Measurements from ENCODE around the gene ZNF674. TPM values are rescaled to one million over a fixed set of nuclear protein-coding genes. Genes with fewer than 3 reads are reported as not detected.
"Not testable (repeated sequence)": the region's sequence is repeated elsewhere in the genome, so short reads cannot be mapped to it uniquely, and the experiment has no call there.

The ZNF674 gene
- total RNA-seq, 1 donor from 2014 or later = 2.3 TPM

DNA sequence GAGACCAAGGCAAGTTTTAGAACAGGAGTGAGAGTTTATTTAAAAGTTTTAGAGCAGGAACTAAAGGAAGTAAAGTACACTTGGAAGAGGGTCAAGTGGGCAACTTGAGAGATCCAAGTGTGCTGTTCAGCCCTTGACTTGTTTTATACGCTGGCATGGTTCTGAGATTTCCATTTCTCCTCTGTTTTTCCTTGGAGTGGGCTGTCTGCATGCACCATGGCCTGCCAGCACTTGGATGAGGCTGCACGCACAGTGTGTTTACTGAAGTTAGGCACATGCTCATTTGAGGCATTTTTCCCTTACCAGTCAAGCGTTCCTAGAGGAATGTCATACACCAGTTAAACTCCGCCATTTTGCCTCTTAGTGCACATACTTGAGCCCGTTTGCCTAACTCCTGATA is 8.7 kb upstream of the ZNF674 start:
- DNase-seq (ENCODE audit: low spot score in 2 of 2) = no peak
- intact Hi-C loops (cut with DNase I) = loop anchor here (2.0 kb wide), 2 partner anchors 87 to 133 kb away; no protein-coding TSS in a partner anchor

GRCh38 chrX:46551494-46552128 is 6.4 kb upstream of the ZNF674 start:
- no peak for DNase-seq (ENCODE audit: low spot score in 2 of 2)
- Histone ChIP-seq H3K9me3 (no peaks in the 10 kb centered on the region), H3K27ac (no peak overlapping the region), H3K4me3 (no peak overlapping the region), H3K4me1 (peaks cover 0 to 6% of the 10 kb centered on the region in 2 donors), H3K27me3 (no peaks in the 10 kb centered on the region), H3K36me3 (no peaks in the 10 kb centered on the region)
- TF ChIP-seq, protein P1, sequence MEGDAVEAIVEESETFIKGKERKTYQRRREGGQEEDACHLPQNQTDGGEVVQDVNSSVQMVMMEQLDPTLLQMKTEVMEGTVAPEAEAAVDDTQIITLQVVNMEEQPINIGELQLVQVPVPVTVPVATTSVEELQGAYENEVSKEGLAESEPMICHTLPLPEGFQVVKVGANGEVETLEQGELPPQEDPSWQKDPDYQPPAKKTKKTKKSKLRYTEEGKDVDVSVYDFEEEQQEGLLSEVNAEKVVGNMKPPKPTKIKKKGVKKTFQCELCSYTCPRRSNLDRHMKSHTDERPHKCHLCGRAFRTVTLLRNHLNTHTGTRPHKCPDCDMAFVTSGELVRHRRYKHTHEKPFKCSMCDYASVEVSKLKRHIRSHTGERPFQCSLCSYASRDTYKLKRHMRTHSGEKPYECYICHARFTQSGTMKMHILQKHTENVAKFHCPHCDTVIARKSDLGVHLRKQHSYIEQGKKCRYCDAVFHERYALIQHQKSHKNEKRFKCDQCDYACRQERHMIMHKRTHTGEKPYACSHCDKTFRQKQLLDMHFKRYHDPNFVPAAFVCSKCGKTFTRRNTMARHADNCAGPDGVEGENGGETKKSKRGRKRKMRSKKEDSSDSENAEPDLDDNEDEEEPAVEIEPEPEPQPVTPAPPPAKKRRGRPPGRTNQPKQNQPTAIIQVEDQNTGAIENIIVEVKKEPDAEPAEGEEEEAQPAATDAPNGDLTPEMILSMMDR (IDR thresholded peaks at IDR 0.05) = no peak
- intact Hi-C loops (cut with DNase I) = no loop called here

More for the DNA sequence above, 8.7 kb upstream of the ZNF674 start:
- Histone ChIP-seq H3K27me3 (no peaks in the 10 kb centered on the region), H3K4me1 (no peaks in the 10 kb centered on the region), H3K9me3 (no peaks in the 10 kb centered on the region), H3K4me3 (no peak overlapping the region), H3K27ac (no peak overlapping the region), H3K36me3 (no peaks in the 10 kb centered on the region)
- TF ChIP-seq, protein P1 (IDR thresholded peaks at IDR 0.05) = no peak

DNA sequence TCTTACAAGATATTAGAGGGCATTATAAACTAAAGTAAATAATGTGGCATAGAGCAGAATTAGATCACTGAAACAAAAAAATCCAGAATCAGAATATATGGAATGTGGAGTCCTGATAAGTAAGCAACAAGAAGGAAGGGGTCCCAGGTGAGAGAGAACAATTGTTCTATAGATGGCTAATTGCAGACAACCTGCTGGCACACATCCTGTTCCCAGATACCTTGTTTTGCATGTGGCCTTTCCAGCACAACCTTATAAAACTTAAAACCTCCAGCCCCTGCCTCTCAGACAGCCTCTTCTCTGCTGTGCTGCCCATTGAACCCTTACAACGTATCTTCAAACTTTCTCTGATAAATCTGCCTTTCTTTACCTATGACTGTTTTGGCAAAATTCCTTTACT is 4.7 kb upstream of the ZNF674 start:
- Histone ChIP-seq H3K4me3 (no peak overlapping the region), H3K36me3 (no peaks in the 10 kb centered on the region), H3K4me1 (peaks cover 0 to 6% of the 10 kb centered on the region in 2 donors), H3K27ac (no peak overlapping the region), H3K27me3 (no peaks in the 10 kb centered on the region), H3K9me3 (no peaks in the 10 kb centered on the region)
- intact Hi-C loops (cut with DNase I) = loop anchor here (10.0 kb wide), 1 partner anchor 1675 kb away; the partner anchor contains the start of gene KDM6A
- no peak for DNase-seq (ENCODE audit: low spot score in 2 of 2)
- TF ChIP-seq, protein P1 (IDR thresholded peaks at IDR 0.05) = no peak

GRCh38 chrX:46547857-46548256 is 2.6 kb upstream of the ZNF674 start:
- Histone ChIP-seq H3K4me3 (no peak overlapping the region), H3K27me3 (no peaks in the 10 kb centered on the region), H3K27ac (no peak overlapping the region), H3K4me1 (peaks cover 0 to 9% of the 10 kb centered on the region in 2 donors), H3K9me3 (no peaks in the 10 kb centered on the region), H3K36me3 (no peaks in the 10 kb centered on the region)
- TF ChIP-seq, protein P1 (IDR thresholded peaks at IDR 0.05) = no peak
- DNase-seq (ENCODE audit: low spot score in 2 of 2) = no peak
- intact Hi-C loops (cut with DNase I) = loop anchor here (10.0 kb wide), 1 partner anchor 1673 kb away; the partner anchor contains the start of gene KDM6A

DNA sequence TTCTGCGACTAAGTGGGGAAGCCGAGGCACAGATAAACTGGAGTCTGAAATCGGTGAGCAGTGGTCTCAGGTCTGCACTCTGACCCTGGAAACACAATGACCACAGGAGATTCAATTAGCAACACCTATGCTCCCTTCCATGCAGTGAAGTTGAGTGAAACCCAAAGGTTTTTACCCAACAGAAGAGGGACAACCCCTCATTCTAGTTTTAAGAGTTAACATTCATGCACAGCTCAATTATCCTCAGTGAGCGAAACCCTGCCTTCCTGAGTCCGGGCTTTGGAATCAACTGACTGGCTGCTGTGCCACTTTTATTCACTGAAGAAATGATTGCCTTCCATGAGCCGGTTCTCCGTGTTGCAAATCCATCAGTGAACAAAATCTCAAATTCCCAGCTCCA is 694 bp downstream of the ZNF674 start:
- not testable (repeated sequence) for DNase-seq (ENCODE audit: low spot score in 2 of 2); H3K36me3 ChIP-seq; H3K27me3 ChIP-seq; H3K4me1 ChIP-seq; H3K9me3 ChIP-seq
- peak overlapping the region; percentile 56 to 80 for H3K4me3 ChIP-seq
- intact Hi-C loops (cut with DNase I) = loop anchor here (2.0 to 10.0 kb wide), 2 partner anchors 38 to 1670 kb away; partner anchors contain the start of gene KDM6A
- peak overlapping the region; percentile 75 to 86 for H3K27ac ChIP-seq

DNA sequence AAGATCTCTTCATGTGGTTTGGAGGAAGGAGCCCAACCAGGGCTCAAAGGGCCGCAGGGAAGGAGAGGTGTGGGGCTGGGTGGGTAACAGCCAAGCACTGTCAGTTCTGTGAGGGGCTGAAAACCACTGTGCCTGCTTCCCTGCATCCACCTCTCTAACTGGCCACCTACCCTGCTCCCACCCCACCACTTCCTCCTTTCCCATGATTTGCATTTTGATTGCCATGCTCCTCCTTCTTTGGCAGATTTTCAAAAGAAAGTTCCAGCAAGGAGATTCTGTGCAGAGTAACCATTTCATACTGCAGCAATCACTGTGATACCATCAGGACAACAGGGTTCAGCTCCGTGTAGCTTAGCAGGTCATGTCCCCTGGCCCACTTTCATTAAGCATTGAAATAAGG is 1.8 kb downstream of the ZNF674 start:
- H3K27me3 ChIP-seq = no peaks in the 10 kb centered on the region
- no peaks in the 10 kb centered on the region for H3K9me3 ChIP-seq
- intact Hi-C loops (cut with DNase I) = loop anchor here (10.0 kb wide), 1 partner anchor 1669 kb away; the partner anchor contains the start of gene KDM6A
- DNase-seq (ENCODE audit: low spot score in 2 of 2) = no peak
- H3K4me3 ChIP-seq = no peak overlapping the region
- H3K36me3 ChIP-seq = no peaks in the 10 kb centered on the region
- TF ChIP-seq, protein P1 (IDR thresholded peaks at IDR 0.05) = no peak
- no peak overlapping the region for H3K27ac ChIP-seq
- H3K4me1 ChIP-seq = peaks cover 0 to 9% of the 10 kb centered on the region in 2 donors

Measured in ascending aorta (tissue), 2 donors.